NB4 (cell line): ENCODE data around the gene FRK.
"Not testable (repeated sequence)": the region's sequence is repeated elsewhere in the genome, so short reads cannot be mapped to it uniquely, and the experiment has no call there.

ENCODE experiments used
- DNase-seq: peaks from one replicate; pipeline ENCODE4 v3.0.0; 2010; ENCODE audit warnings: low read depth
- H3K4me3 ChIP-seq: one replicate; pipeline ENCODE4 v1.5.1; 2011; ENCODE audit warnings: mild to moderate bottlenecking, low read depth, low read length, moderate library complexity
- MYC ChIP-seq: IDR thresholded peaks from 2 replicates; pipeline ENCODE4 v1.6.1; 2011; ENCODE audit warnings: low read depth, low read length
- POLR2A ChIP-seq: IDR thresholded peaks from 2 replicates; pipeline ENCODE4 v1.6.1; 2011; ENCODE audit warnings: mild to moderate bottlenecking; ENCODE audit not compliant: insufficient read length; ENCODE audit errors: extremely low read depth
- TF ChIP-seq, protein P1 (sequence below): IDR thresholded peaks from one replicate; pipeline ENCODE4 v1.5.1; 2012; ENCODE audit warnings: low read depth, low read length
- TF ChIP-seq, protein P2 (sequence below): IDR thresholded peaks from 2 replicates; pipeline ENCODE4 v1.6.1; 2011; ENCODE audit warnings: low read depth, low read length

The FRK gene

DNA sequence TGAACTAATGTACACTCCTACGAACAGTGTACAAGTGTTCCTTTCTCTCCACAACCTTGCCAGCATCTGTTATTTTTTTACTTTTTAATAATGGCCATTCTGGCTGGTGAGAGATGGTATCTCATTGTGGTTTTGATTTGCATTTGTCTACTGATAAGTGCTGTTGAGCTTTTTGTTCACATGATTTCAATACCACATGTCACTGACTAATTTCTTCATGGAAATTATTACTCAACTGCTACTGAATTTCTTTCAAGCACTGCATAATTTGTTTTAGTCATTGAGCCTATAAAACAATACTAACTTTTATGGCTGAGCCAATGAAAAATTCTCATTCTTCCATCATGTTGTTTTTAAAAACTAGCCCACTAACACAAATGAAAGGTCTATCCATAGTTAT is 115.4 kb downstream of the FRK start:
- DNase-seq: no peak
- H3K4me3 ChIP-seq: no peak overlapping the region
- TF ChIP-seq, protein P1, sequence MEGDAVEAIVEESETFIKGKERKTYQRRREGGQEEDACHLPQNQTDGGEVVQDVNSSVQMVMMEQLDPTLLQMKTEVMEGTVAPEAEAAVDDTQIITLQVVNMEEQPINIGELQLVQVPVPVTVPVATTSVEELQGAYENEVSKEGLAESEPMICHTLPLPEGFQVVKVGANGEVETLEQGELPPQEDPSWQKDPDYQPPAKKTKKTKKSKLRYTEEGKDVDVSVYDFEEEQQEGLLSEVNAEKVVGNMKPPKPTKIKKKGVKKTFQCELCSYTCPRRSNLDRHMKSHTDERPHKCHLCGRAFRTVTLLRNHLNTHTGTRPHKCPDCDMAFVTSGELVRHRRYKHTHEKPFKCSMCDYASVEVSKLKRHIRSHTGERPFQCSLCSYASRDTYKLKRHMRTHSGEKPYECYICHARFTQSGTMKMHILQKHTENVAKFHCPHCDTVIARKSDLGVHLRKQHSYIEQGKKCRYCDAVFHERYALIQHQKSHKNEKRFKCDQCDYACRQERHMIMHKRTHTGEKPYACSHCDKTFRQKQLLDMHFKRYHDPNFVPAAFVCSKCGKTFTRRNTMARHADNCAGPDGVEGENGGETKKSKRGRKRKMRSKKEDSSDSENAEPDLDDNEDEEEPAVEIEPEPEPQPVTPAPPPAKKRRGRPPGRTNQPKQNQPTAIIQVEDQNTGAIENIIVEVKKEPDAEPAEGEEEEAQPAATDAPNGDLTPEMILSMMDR: no peak
- TF ChIP-seq, protein P2, sequence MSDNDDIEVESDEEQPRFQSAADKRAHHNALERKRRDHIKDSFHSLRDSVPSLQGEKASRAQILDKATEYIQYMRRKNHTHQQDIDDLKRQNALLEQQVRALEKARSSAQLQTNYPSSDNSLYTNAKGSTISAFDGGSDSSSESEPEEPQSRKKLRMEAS: no peak
- TF ChIP-seq MYC: no peak
- no peak for TF ChIP-seq POLR2A

DNA sequence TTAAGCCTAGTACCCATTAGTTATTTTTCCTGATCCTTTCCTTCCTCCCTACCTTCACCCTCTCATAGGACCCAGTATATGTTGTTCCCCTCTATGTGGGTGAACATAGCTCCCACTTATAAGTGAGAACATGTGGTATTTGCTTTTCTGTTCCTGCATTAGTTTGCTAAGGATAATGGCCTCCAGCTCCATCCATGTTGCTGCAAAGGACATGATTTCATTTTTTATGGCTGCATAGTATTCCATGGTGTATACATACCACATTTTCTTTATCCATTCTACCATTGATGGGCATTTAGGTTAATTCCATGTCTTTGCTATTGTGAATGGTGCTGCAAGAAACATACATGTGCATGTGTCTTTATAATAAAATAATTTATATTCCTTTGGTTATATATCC is 115.9 kb downstream of the FRK start:
- not testable (repeated sequence) for H3K4me3 ChIP-seq, DNase-seq

DNA sequence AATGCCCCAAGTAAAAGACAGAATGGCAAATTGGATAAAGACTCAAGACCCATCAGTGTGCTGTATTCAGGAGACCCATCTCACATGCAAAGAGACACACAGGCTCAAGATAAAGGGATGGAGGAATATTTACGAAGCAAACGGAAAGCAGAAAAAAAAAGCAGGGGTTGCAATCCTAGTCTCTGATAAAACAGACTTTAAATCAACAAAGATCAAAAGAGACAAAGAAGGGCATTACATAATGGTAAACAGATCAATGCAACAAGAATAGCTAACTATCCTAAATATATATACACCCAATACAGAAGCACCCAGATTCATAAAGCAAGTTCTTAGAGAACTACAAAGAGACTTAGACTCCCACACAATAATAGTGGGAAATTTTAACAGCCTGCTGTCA is 123.2 kb downstream of the FRK start:
- H3K4me3 ChIP-seq, DNase-seq: not testable (repeated sequence)

DNA sequence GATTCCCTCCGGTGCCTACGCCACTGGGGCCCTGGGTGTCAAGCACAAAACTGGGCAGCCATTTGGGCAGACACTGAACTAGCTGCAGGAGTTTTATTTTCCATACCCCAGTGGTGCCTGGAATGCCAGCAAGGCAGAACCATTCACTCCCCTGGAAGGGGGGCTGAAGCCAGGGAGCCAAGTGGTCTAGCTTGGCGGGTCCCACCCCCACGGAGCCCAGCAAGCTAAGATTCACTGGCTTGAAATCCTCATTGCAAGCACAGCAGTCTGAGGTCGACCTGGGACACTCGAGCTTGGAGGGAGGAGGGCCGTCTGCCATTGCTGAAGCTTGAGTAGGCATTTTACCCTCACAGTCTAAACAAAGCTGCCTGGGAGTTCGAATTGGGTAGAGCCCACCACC is 125.3 kb downstream of the FRK start:
- no peak for DNase-seq
- H3K4me3 ChIP-seq: no peak overlapping the region
- TF ChIP-seq POLR2A: no peak
- TF ChIP-seq, protein P2: no peak
- TF ChIP-seq MYC: no peak
- TF ChIP-seq, protein P1: no peak

DNA sequence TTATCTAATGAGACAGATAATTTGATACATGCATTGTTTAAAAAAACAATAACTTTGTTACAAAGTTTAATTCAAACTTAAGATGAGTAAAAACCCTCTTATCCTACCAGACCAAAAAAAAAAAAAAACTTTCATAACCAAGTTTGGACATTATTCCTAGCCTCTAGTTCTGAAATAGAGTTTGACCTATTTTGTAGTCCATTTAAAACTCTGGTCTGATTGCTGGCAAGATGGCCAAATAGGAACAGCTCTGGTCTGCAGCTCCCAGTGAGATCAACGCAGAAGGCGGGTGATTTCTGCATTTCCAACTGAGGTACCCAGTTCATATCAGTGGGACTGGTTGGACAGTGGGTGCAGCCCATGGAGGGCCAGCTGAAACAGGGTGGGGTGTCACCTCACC is 125.9 kb downstream of the FRK start:
- TF ChIP-seq, protein P2: no peak
- no peak for TF ChIP-seq MYC
- no peak for TF ChIP-seq POLR2A
- TF ChIP-seq, protein P1: no peak
- no peak for DNase-seq
- H3K4me3 ChIP-seq: no peak overlapping the region

DNA sequence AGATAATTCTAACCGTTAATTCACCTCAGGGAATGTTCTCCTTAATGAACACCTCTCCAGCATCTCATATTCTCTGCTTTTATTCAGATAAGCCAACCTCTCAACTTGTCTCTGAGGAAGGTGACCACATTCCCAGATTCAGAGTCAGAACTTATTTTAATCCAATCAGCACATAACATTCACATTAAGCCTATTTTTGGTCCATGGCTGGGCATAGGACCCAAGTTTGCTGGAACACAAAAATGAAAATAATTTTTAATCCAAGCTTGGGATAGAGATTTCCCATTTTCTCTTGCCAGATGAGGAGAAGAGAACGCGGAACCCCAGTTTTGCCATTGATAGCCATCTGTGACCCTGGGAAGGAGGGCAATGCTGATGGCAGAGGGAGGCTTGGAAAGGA is 126.5 kb downstream of the FRK start:
- no peak overlapping the region for H3K4me3 ChIP-seq
- no peak for DNase-seq
- TF ChIP-seq POLR2A (no peak), MYC (no peak)
- TF ChIP-seq, protein P2: no peak
- TF ChIP-seq, protein P1: no peak

DNA sequence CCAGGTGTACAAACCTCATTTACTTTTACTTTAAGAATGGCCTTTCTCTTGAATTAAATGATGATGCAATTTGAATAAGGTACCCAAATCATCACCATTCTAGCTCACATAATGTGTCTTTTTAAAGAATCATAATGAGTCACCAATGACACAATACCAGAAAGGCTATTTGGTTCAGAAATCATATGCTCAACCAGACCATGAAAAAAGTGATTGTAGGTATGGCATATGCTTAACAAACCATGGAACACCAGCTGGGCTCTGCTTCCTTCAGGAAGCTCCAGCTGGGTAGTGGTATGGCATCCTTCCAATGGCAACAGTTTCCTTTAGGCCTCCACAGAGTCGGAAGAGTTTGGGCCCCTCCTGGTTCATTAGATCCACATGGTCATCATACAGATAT is 128.2 kb downstream of the FRK start:
- DNase-seq: no peak
- TF ChIP-seq, protein P1: no peak
- no peak for TF ChIP-seq MYC
- TF ChIP-seq POLR2A: no peak
- TF ChIP-seq, protein P2: no peak
- H3K4me3 ChIP-seq: no peak overlapping the region

DNA sequence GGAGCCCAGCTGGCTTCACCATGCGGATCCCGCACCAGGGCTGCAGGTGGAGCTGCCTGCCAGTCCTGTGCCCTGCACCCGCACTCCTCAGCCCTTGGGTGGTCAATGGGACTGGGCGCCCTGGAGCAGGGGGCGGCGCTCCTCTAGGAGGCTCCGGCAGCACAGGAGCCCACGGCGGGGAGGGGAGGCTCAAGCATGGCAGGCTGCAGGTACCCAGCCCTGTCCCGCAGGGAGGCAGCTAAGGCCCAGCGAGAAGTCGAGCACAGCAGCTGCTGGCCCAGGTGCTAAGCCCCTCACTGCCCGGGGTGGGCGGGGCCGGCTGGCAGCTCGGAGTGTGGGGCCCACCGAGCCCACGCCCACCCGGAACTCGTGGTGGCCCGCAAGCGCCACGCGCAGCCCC is 132.7 kb downstream of the FRK start:
- H3K4me3 ChIP-seq, DNase-seq: not testable (repeated sequence)
